Tibial nerve (tissue), 4 donors: Measurements from ENCODE around the gene SSH2. TPM values are rescaled to one million over a fixed set of nuclear protein-coding genes. Genes with fewer than 3 reads are reported as not detected.
A peak's percentile ranks its signal among the peaks of the same experiment; 100 is the strongest.
"Not testable (repeated sequence)": the region's sequence is repeated elsewhere in the genome, so short reads cannot be mapped to it uniquely, and the experiment has no call there.

Experiments used
- DNase-seq, 2 donors: peaks; one replicate each; pipeline ENCODE4 v3.0.0-alpha.2; 2019; ENCODE audit warnings: low spot score in 2 of 2
- H3K27ac ChIP-seq, 4 donors: fragments of 200-600 bp; sonication (generic) in 3 of 4; one replicate each; pipeline ENCODE4 v1.5.1; 2017 to 2019; ENCODE audit warnings: mild to moderate bottlenecking in 1 of 4
- H3K27me3 ChIP-seq, 2 donors: fragments of 200-600 bp; sonication (generic) in 1 of 2; one replicate each; pipeline versions ENCODE4 v1.5.1 to v1.6.0; 2017 to 2019
- H3K36me3 ChIP-seq, 3 donors: fragments of 200-600 bp; sonication (generic); one replicate each; pipeline ENCODE4 v1.5.1; 2018 to 2019
- H3K4me1 ChIP-seq, 4 donors: fragments of 200-600 bp; sonication (generic) in 3 of 4; one replicate each; pipeline ENCODE4 v1.5.1; 2017 to 2019
- H3K4me3 ChIP-seq, 4 donors: fragments of 200-600 bp; sonication (generic) in 3 of 4; one replicate each; pipeline ENCODE4 v1.5.1; 2017 to 2019; ENCODE audit warnings: mild to moderate bottlenecking in 1 of 4, moderate library complexity in 1 of 4
- H3K9me3 ChIP-seq, 4 donors: fragments of 200-600 bp; sonication (generic) in 3 of 4; one replicate each; pipeline ENCODE4 v1.5.1; 2017 to 2019
- CTCF ChIP-seq, 5 experiments: fragments of 200-600 bp in 3 of 5; fragments of 450-650 bp in 2 of 5; sonication (generic) in 3 of 5; IDR thresholded peaks; one replicate each; pipeline ENCODE4 v1.5.1; 2016 to 2019; ENCODE audit warnings: antibody characterized with exemption in 5 of 5, mild to moderate bottlenecking in 3 of 5, moderate library complexity in 2 of 5
- EP300 ChIP-seq, 2 donors: sonication (generic); formaldehyde crosslinking; IDR thresholded peaks; one replicate each; pipeline ENCODE4 v1.6.1; 2017; ENCODE audit warnings: antibody characterized with exemption in 2 of 2, mild to moderate bottlenecking in 1 of 2
- POLR2A ChIP-seq, 2 donors: fragments of 450-650 bp; IDR thresholded peaks; one replicate each; pipeline ENCODE4 v1.6.1; 2017; ENCODE audit warnings: antibody characterized with exemption in 2 of 2, mild to moderate bottlenecking in 2 of 2, moderate library complexity in 2 of 2
- WGBS, 2 donors: methylation state at CpG; one replicate each; pipeline ENCODE4 v1.1.5; 2018; 5-methylcytosine and 5-hydroxymethylcytosine counted together
- total RNA-seq, 4 donors: library from RNA; depleted of rRNA; stranded (reverse); fragments of >200 nt; gene quantifications; one replicate each; pipeline ENCODE4 v1.1.0, GENCODE V29; 2016

SSH2 gene
- total RNA-seq, 4 donors from 2014 or later: 51.3 to 67.1 (median 55.7) TPM

GRCh38 chr17:29661213-29661612 is 268.8 kb downstream of the SSH2 start:
- DNase-seq: no peak
- Histone ChIP-seq H3K36me3 (peaks cover 0 to 60% (median 3%) of the 10 kb centered on the region in 3 donors), H3K4me3 (no peak overlapping the region), H3K4me1 (peaks cover 0 to 6% (median 0%) of the 10 kb centered on the region in 4 donors), H3K27ac (no peak overlapping the region), H3K9me3 (no peaks in the 10 kb centered on the region), H3K27me3 (no peaks in the 10 kb centered on the region)
- 75 to 83% methylated on average over 2 of the region's 2 CpGs for WGBS, 2 donors
- TF ChIP-seq CTCF (IDR thresholded peaks at IDR 0.05) (no peak), POLR2A (IDR thresholded peaks at IDR 0.05) (no peak)

GRCh38 chr17:29659155-29659554 is 270.9 kb downstream of the SSH2 start:
- no peak for DNase-seq
- WGBS, 2 donors: 90 to 92% methylated on average over 2 of the region's 2 CpGs
- TF ChIP-seq POLR2A (IDR thresholded peaks at IDR 0.05) (no peak), EP300 (IDR thresholded peaks at IDR 0.05) (no peak), CTCF (IDR thresholded peaks at IDR 0.05) (no peak)
- Histone ChIP-seq H3K4me3 (no peak overlapping the region), H3K9me3 (no peaks in the 10 kb centered on the region), H3K36me3 (peaks cover 0 to 62% (median 8%) of the 10 kb centered on the region in 3 donors), H3K27ac (no peak overlapping the region), H3K4me1 (peaks cover 0 to 12% (median 0%) of the 10 kb centered on the region in 4 donors), H3K27me3 (no peaks in the 10 kb centered on the region)

GRCh38 chr17:29655323-29655722 is 274.7 kb downstream of the SSH2 start:
- Histone ChIP-seq H3K27ac (no peak overlapping the region), H3K4me3 (no peak overlapping the region), H3K9me3 (no peaks in the 10 kb centered on the region), H3K27me3 (no peaks in the 10 kb centered on the region), H3K4me1 (peaks cover 0 to 20% (median 0%) of the 10 kb centered on the region in 4 donors), H3K36me3 (peaks cover 0 to 67% (median 8%) of the 10 kb centered on the region in 3 donors)
- TF ChIP-seq POLR2A (IDR thresholded peaks at IDR 0.05) (no peak), CTCF (IDR thresholded peaks at IDR 0.05) (no peak), EP300 (IDR thresholded peaks at IDR 0.05) (no peak)
- 94 to 96% methylated on average over 6 of the region's 6 CpGs for WGBS, 2 donors
- no peak for DNase-seq

GRCh38 chr17:29653995-29654714 is 275.9 kb downstream of the SSH2 start:
- Histone ChIP-seq H3K9me3 (no peaks in the 10 kb centered on the region), H3K36me3 (peaks cover 0 to 62% (median 9%) of the 10 kb centered on the region in 3 donors), H3K4me1 (peaks cover 0 to 20% (median 0%) of the 10 kb centered on the region in 4 donors), H3K4me3 (no peak overlapping the region), H3K27me3 (no peaks in the 10 kb centered on the region), H3K27ac (peak overlapping the region in 2 of 4 donors; percentile 3 to 18)
- TF ChIP-seq POLR2A (IDR thresholded peaks at IDR 0.05) (no peak), CTCF (IDR thresholded peaks at IDR 0.05) (no peak), EP300 (IDR thresholded peaks at IDR 0.05) (no peak)
- DNase-seq: no peak
- 53 to 69% methylated on average over 1 of the region's 1 CpG for WGBS, 2 donors

DNA sequence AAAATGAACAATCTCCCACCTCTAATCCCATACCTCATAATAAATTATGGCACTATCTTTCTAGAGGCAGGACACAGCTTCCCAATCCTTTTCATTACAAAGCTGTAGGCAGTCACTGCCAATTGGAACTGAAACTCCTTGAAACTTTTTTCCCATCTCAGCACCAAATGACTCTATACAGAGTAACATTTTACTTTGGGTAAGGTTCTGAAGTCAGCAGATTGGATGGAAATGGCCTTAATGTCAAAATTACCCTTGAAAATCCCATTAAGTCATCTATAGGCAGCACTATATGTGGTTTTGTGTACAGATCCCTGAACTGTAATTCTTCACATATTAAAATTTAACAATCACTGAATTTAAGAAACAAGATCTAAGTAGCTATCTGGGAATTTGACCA is 277.1 kb downstream of the SSH2 start:
- Histone ChIP-seq H3K9me3 (no peaks in the 10 kb centered on the region), H3K36me3 (peaks cover 0 to 67% (median 11%) of the 10 kb centered on the region in 3 donors), H3K27me3 (no peaks in the 10 kb centered on the region), H3K4me1 (peaks cover 0 to 20% (median 0%) of the 10 kb centered on the region in 4 donors), H3K4me3 (no peak overlapping the region), H3K27ac (peak overlapping the region in 2 of 4 donors; percentile 29 to 41)
- TF ChIP-seq EP300 (IDR thresholded peaks at IDR 0.05): no peak
- TF ChIP-seq CTCF (IDR thresholded peaks at IDR 0.05): no peak
- TF ChIP-seq POLR2A (IDR thresholded peaks at IDR 0.05): no peak
- no peak for DNase-seq

- not testable (repeated sequence) for H3K4me3 ChIP-seq, H3K9me3 ChIP-seq, H3K27me3 ChIP-seq, DNase-seq
- H3K36me3 ChIP-seq: peaks cover 0 to 74% (median 11%) of the 10 kb centered on the region in 3 donors
- WGBS, 2 donors: 85 to 88% methylated on average over 7 of the region's 7 CpGs
- peak overlapping the region in 2 of 4 donors; percentile 34 to 60 for H3K27ac ChIP-seq
- peaks cover 0 to 21% (median 0%) of the 10 kb centered on the region in 4 donors for H3K4me1 ChIP-seq
Observed at GRCh38 chr17:29651913-29652312, 278.1 kb downstream of the SSH2 start.
